HG02981 (cell line): ENCODE results near the gene SLC9A7.

Experiments
- ATAC-seq: cut with Tn5 transposase; IDR thresholded peaks from one replicate; pipeline ENCODE4 v1.9.1; 2021; ENCODE audit warnings: mild to moderate bottlenecking, moderate library complexity; ENCODE audit not compliant: unreplicated experiment

Gene SLC9A7

GRCh38 chrX:46611658-46612362 is 147.1 kb downstream of the SLC9A7 start:
- ATAC-seq: no peak

GRCh38 chrX:46610070-46610658 is 148.8 kb downstream of the SLC9A7 start:
- no peak for ATAC-seq

- no peak for ATAC-seq
Observed at GRCh38 chrX:46607916-46608315, 151.0 kb downstream of the SLC9A7 start.

- ATAC-seq: no peak
Observed at GRCh38 chrX:46602468-46603102, 156.3 kb downstream of the SLC9A7 start.

- ATAC-seq: no peak
Observed at GRCh38 chrX:46601283-46601682, 157.6 kb downstream of the SLC9A7 start.

GRCh38 chrX:46599051-46599560 is 159.8 kb downstream of the SLC9A7 start:
- ATAC-seq: no peak

- ATAC-seq: no peak
Observed at GRCh38 chrX:46597771-46598170, 161.1 kb downstream of the SLC9A7 start.

- ATAC-seq: no peak
Observed at GRCh38 chrX:46597208-46597607, 161.7 kb downstream of the SLC9A7 start.

GRCh38 chrX:46595084-46595483 is 163.8 kb downstream of the SLC9A7 start:
- no peak for ATAC-seq

- no peak for ATAC-seq
Observed at GRCh38 chrX:46589977-46590723, 168.8 kb downstream of the SLC9A7 start.

GRCh38 chrX:46588263-46588662 is 170.7 kb downstream of the SLC9A7 start:
- no peak for ATAC-seq

GRCh38 chrX:46587753-46588171 is 171.2 kb downstream of the SLC9A7 start:
- ATAC-seq: no peak

- ATAC-seq: no peak
Observed at GRCh38 chrX:46587158-46587557, 171.8 kb downstream of the SLC9A7 start.

GRCh38 chrX:46584736-46585135 is 174.2 kb downstream of the SLC9A7 start:
- ATAC-seq: no peak

- ATAC-seq: no peak
Observed at GRCh38 chrX:46582966-46583365, 176.0 kb downstream of the SLC9A7 start.

- ATAC-seq: no peak
Observed at GRCh38 chrX:46582325-46582724, 176.6 kb downstream of the SLC9A7 start.

GRCh38 chrX:46580613-46581012 is 178.3 kb downstream of the SLC9A7 start:
- no peak for ATAC-seq

- ATAC-seq: no peak
Observed at GRCh38 chrX:46579250-46579649, 179.7 kb downstream of the SLC9A7 start.

- no peak for ATAC-seq
Observed at GRCh38 chrX:46577221-46578005, 181.5 kb downstream of the SLC9A7 start.

- no peak for ATAC-seq
Observed at GRCh38 chrX:46576458-46576857, 182.5 kb downstream of the SLC9A7 start.

GRCh38 chrX:46575991-46576392 is 182.9 kb downstream of the SLC9A7 start:
- no peak for ATAC-seq
